Stimulated activated CD4-positive, alpha-beta T cell treated with anti-CD3 and anti-CD28 coated beads, Interleukin-15, amount 100 ng/mL, for 24 hours (primary cell): ENCODE measurements around the gene DOCK7.
"Not testable (repeated sequence)": the region's sequence is repeated elsewhere in the genome, so short reads cannot be mapped to it uniquely, and the experiment has no call there.

Experiments used
- DNase-seq: peaks from one replicate; pipeline ENCODE4 v3.0.0-alpha.2; 2020

DOCK7 gene

DNA sequence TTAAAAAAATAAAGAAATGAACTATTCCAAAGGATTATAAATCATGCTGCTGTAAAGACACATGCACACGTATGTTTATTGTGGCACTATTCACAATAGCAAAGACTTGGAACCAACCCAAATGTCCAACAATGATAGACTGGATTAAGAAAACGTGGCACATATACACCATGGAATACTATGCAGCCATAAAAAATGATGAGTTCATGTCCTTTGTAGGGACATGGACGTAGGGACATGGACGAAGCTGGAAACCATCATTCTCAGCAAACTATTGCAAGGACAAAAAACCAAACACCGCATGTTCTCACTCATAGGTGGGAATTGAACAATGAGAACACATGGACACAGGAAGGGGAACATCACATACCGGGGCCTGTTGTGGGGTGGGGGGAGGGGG, 160.8 kb downstream of the DOCK7 start:
- DNase-seq = not testable (repeated sequence)

DNA sequence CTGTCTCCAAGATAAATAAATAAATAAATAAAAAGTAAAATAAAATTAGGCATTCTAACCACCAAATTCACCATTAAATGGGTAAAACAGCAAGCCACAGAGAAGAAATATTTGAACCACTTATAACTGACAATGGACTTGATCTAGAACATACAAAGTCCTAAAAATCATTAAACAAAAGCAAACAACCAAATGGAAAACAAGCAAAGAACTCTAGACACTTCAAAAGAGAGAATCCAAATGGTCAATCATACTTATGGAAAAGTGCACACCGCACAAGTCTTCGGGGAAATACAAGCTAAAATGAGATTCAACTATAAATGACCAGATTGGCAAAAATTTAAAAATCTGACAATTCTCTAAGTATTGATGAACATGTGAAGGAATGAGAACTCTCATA, 164.3 kb downstream of the DOCK7 start:
- DNase-seq = no peak

DNA sequence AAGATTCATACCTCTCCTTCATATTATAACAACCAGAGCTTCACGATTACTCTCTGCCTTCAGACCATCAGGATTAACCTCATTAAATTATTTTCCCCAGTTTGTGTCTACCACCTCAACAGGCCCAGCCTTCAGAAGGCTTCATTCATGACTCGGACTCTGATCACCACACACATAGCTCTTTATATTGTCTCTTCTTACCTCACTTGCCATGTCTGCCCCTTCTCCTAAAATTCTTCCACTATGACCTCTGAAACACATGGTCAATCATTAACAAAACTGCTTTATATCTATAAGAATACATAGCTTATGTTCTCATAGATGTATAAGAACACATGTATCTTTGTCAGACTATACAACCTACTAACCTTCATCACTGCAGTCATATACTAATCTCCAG, 171.6 kb downstream of the DOCK7 start:
- no peak for DNase-seq

DNA sequence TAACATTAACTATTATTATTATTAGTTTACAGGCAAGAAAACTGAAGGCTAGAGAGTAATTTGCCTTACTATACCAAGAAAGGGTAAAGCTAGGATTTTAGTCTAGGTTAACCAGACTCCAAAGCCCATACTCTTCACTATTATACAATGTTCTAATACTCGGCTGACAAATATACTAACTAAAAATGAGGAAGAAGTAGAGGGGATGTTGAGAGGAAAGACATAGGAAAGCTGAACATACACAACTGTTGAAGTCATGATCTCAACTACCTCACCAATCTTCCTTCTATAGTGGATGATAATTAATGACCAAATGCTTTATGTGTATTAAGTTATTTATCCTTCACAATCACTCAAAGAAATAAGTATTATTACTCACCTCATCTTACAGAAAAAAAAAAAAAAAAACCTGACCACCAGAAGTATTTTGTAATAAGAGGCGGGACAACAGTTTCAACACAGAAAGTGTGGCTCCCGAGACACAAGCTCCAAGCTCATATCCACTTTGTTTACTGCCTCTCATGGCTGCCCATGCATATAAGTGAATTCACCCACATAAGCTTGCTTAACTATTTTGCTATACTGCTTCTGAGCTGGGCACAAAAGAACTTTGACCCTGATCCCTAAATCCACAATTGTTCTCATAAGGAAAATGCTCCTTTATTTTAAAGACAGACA, 173.3 kb downstream of the DOCK7 start:
- DNase-seq = no peak

DNA sequence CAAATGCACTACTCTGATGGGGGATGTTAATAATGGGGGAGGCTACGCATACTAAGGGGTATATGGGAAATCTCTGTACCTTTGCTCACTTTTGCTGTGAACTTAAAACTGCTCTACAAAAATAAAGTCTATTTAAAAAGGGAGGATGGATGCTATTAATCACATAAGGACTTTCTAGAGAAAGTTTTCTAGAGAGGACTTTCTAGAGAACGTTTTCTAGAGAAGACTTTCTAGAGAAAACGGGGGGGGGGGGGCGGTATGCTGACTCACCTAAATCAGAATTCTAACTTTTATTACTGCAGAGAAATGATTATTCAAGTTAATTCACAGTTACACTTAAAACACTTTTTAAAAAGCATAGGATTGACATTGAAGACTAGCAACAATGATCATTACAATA, 175.2 kb downstream of the DOCK7 start:
- no peak for DNase-seq

DNA sequence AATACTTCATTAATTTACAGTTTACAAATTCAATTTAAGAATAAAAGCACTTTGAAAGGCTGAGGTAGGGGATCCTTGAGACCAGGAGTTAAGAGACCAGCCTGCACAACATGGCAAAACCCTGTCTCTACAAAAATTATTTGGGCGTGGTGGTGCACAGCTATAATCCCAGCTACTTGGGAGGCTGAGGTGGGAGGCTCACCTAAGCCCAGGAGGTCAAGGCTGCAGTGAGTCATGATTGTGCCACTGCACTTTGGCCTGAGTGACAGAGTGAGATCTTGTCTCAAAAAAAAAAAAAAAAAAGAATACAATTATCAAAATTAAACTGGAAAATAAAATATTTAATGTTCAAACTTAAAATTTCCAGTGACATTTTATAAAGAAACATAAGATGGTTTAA, 179.2 kb downstream of the DOCK7 start:
- DNase-seq = no peak

DNA sequence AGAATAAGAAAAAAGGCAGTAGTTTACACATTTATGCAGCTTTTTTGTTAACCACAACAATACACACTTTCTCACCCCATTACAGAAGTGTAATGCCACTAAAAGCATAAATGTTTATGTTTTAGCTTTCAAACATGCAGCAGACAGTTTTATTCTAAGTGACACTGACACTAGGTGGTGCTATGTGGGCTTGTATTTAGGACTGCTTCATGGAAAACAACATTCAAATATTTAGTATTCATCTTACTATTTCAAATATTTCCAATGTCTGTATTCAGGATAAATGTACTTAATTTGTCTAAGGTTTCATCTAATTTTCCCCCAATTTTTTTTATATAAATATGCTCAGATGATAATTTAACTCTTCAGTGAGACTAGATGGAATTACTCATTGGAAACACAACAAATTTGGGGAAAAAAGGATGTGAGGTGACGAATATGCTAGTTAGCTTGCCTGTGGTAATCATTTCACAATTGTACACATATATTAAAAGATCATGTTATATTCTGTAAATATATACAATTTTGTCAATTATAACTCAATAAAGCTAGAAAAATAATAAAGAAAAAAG, 179.9 kb downstream of the DOCK7 start:
- DNase-seq = no peak

DNA sequence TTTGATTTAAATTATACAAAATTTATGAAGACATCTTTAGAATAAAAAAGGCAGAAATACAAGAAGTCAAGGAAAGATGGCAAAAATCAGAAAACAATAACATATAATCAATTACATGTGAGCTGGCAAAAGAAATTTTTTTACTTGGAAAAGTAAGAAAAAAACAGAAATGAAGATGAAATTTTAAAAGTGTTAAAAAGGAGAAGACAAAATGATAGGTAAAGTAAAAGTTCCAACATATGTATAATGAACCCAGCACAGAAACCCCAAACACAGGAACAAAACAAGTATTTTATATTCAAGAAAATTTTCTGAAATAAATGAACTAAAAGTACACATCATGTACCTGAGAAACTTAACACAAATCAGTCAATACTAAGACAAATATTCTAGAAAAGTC, 188.0 kb downstream of the DOCK7 start:
- no peak for DNase-seq

DNA sequence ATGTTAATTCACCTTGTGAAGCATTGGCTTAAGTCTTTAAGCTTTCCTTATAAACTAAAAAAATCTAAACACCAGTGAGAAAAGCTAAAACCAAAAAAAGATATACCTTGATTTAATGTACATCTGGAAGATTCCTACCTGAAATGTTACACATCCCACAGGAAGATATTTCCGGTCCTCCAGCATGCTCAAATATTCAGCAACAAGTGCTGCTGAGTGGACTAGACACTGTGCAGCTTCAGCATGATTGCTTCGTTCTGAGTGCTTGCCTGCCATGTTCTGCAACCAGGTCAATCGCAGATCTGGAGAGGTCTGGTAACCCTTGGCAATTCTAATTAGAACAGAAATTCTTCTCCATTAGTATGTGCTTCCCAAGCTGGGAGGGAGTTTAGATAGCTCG, 194.0 kb downstream of the DOCK7 start:
- DNase-seq = no peak

DNA sequence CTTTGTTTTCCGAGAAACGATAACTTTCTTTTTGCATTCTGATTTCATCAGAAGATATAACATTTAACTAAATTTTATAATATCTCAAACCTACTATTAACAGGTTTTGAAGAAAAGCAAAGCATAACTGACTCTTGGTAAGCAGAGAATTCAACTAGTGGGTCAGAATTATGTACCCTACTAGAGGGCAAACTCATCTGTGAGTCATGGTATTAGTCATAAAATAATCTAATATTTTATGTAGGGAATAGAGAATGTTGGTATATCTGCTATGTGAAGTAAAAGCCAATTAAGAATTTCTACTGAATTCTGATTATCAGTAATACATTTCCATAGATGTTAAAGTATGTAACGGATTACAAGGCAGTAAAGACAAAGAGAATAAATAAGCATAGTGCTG, 194.5 kb downstream of the DOCK7 start:
- no peak for DNase-seq

DNA sequence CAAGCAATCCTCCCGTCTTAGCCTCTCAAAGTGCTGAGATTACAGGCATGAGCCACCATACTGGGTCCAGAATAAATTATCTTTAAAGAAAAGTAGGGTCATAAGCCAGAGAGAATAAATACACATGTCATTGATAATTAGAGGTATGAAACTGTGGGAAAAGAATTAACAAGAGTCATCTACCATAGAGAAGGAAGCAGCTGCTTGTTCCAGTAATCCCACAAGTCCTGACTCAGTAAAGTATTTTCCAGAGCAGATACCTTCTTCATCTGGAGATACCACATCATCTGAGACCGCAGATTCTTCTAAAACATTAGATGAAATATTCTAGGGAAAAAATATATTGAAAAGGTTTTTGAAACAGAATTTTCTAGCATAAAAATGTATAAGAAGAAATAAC, 195.7 kb downstream of the DOCK7 start:
- no peak for DNase-seq

DNA sequence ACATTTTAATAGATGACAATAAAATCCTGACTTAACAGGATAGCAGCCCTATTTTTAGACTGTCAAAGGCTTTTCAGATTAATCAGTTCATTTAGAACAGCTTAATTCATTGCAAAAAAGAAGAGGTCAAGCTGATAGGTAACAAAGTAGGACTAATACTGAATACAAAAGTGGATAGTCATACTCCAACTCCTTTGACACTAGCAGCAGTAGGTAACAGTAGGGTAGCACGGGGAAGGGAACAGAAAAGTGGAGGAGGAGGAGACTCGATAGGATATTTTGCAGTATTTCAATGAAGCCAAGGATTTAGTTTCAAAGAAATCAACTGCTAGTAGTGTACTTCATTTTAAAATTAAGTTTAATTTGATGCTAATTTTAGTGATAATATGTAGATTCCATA, 200.2 kb downstream of the DOCK7 start:
- no peak for DNase-seq

DNA sequence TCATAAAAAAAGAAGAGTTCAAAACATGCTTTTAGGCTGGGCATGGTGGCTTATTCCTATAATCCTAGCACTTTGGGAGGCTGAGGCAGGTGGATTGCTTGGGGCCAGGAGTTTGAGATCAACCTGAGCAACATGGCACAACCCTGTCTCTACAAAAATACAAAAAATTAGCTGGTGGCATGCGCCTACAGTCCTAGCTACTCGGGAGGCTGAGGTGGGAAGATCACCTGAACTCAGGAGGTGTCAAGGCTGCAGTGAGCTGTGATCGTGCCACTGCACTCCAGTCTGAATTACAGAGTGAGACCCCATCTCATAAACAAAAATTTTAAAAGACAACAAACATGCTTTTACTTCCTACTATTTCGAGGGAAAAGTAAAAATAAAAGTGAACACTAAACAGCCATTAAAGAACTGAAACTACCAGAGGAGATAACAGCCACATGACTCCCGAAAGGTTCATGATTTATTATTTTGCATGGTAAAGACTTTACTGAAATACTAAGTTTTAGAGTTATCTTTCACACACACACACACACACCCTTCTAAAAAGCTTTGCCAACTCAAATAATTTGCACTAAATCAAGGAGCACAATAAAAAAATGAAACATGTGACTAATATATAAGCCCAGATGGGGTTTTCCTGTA, 203.2 kb downstream of the DOCK7 start:
- no peak for DNase-seq

DNA sequence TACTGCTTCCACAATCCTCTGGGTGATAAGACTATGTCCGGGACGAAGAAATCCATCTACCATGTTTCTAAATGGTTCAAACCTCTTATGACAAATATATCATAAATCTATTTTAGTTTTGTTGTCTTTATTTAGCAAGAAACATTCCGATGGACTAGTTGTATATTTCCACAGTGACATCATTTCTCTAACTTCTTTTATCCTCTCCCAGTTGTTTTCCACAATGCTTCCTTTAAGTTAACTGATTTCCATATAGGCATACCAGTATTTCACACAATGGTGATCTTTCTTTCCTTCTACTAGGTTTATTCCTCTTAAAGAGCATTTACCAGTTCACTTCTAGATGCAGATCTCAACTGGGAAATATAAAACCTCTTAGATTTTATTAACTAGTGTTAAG, 206.5 kb downstream of the DOCK7 start:
- no peak for DNase-seq

DNA sequence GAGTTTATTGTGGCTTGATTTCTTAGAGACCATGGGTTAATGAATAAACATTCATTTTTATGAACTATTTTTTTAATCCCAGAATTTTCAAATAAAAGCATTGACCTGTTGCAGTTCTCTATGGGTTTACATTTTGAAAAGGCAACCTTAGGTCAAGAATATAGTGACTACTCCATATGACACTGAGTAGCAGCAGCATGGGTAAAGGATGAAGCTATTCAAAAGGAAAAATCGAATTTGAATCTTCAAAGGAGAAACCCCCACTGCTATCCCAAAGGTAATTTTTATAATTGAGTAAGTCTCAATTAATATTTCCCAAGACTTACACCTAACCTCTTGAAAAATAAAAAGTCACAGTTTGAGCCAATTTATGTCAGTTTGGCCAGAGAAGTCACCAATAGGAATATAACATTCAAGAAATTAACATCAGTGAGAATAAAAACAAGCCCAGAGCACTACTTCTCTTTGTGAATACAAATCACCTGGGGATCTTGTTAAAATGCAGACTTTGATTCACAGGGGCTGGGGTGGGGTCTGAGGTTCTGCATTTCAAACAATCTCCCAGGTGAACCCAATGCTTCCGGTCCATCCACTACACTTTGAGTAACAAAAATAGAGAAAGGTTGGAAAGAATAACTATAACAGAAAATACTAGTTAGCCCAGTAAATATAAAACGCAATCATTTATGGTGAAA, 211.5 kb downstream of the DOCK7 start:
- no peak for DNase-seq

DNA sequence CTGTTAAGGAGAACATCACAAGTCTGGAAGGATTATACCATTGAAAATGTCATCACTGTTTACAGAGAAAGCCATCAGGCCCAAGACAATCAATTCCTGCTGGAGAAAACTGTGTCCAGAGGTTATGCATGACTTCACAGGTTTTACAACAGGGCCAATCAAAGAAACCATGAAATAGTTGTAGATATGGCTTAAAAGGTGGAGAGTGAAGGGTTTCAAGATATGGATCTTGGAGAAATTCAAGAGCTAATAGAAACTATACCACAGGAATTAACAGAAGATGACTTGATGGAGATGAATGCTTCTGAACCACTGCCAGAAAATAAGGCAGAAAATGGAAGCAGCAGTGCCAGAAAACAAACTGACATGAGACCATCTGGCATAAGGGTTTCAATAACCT, 221.1 kb downstream of the DOCK7 start:
- no peak for DNase-seq

DNA sequence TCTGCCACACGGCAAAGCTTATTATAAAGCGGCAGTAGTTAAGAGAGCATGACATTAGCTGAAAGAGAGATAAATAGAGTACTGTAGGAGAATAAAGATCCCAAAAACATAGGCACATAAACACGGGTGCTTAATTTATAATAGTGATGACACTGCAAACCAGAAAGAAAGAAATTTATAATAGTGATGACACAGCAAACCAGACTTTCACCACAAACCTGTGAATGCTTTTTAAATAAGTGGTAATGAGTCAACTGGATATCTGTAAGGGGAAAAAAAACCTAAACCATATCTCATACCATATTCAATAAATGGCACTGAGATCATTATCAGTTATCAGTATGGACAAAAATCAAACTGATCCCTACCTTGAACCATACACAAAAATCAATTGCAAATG, 225.8 kb downstream of the DOCK7 start:
- DNase-seq = no peak

DNA sequence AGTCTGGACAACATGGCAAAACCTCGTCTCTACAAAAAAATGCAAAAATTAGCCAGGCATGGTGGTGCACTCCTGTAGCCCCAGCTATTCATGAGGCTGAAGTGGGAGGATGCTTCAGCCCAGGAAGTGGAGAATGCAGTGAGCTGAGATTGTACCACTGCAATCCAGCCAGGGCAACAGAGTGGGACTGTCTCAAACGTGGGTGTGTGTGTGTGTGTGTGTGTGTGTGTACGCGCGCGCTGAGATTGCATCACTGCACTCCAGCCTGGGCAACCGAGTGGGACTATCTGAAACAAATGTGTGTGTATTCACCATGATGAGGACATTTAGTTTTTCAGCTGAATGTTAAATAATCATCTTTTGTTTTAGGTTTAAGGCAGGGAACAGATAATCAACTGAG, 230.2 kb downstream of the DOCK7 start:
- no peak for DNase-seq

DNA sequence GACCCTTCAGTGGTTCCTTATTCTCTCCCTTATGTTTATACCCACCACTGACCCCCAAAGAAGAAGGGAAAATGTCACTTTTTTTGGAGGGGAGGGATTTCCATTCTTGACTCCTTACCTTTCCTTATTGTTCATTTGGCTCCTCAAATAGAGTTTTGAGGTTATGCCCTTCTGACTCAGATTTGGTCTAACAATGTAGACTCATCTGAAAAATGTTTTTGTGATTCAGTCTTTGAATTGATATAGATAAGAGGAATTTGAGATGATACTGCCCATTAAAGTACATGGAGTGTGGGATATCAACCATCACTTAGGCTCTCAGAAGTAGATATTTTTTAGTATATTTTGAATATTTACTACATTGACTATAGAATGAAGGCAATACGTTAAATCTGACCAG, 235.2 kb downstream of the DOCK7 start:
- no peak for DNase-seq

DNA sequence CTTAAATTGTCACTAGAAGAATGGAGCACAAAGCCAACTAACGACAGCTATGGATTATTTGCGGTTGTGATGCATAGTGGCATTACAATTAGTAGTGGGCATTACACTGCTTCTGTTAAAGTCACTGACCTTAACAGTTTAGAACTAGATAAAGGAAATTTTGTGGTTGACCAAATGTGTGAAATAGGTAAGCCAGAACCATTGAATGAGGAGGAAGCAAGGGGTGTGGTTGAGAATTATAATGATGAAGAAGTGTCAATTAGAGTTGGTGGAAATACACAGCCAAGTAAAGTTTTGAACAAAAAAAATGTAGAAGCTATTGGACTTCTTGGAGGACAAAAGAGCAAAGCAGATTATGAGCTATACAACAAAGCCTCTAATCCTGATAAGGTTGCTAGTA, 237.9 kb downstream of the DOCK7 start:
- DNase-seq = no peak

DNA sequence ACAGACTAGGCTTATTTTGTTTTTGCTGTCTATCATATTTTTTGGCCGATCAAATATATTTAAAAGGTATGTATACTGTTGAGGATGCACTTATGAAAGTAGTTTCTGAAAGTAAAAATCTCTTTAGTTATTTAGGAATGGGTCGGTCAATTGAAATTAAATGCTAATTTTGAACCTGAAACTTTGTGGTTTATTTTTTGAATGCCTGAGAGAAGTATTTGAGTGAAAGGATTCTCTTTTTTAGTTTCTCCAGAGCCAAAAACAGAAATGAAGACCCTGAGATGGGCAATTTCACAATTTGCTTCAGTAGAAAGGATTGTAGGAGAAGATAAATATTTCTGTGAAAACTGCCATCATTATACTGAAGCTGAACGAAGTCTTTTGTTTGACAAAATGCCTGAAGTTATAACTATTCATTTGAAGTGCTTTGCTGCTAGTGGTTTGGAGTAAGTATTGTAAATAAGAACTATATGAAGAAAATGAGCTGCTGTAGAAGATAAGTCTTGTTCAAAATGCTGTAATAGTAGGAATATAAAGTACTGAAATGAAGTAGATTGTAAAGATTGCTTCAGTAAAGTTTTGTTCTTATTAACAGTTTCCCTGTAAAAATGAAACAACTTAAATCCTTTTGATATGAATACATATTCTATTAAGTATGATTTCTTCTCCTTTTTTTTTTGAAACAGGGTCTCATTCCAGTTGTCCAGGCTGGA, 239.8 kb downstream of the DOCK7 start:
- DNase-seq = no peak

DNA sequence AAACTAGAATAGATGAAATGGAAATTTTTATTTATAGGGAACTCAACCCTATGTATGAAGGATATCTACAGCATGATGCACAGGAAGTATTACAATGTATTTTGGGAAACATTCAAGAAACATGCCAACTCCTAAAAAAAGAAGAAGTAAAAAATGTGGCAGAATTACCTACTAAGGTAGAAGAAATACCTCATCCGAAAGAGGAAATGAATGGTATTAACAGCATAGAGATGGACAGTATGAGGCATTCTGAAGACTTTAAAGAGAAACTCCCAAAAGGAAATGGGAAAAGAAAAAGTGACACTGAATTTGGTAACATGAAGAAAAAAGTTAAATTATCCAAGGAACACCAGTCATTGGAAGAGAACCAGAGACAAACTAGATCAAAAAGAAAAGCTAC, 243.5 kb downstream of the DOCK7 start:
- DNase-seq = no peak

DNA sequence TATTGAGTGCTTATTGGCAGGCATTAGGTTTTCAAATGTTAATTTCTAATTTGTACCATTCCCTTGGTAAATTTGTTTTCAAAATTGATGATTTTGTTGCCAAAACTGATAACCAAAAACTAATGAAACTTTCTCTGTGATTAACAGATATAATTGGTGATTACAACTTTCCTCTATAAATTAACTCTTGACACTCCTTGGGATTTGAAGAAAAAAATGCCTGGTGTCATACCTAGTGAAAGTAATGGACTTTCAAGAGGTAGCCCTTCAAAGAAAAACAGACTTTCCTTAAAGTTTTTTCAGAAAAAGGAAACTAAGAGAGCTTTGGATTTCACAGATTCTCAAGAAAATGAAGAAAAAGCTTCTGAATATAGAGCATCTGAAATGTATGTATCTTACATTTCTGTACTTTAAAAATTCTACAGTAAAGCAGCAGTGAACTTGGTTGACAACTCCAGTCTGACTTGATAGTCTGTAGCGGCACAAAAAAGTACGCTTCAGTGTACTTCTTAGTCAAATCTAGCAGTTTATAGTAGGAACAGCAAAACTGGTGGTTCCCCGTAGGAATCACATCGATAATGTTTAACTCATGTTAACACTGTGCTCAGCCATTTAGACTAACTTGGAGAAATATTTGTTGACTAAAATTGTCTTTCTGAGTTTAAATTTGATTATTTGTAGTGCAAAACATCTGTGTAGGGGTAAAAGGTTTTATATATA, 248.4 kb downstream of the DOCK7 start:
- DNase-seq = no peak
